Transverse colon (tissue), 4 donors: Measurements from ENCODE around the gene WWOX. TPM values are rescaled to one million over a fixed set of nuclear protein-coding genes. Genes with fewer than 3 reads are reported as not detected.

Experiments used
- DNase-seq: peaks from one replicate; pipeline ENCODE4 v3.0.0-alpha.2; 2019
- H3K27ac ChIP-seq, 4 donors: fragments of 200-600 bp; sonication (generic); 2 replicates each; pipeline ENCODE4 v1.5.1; 2016 to 2018; ENCODE audit warnings: inconsistent platforms in 4 of 4
- H3K27me3 ChIP-seq: fragments of 200-600 bp; sonication (generic); 2 replicates; pipeline ENCODE4 v1.5.1; 2017; ENCODE audit warnings: inconsistent platforms
- H3K36me3 ChIP-seq, 4 donors: fragments of 200-600 bp; sonication (generic); 2 replicates each; pipeline ENCODE4 v1.5.1; 2017 to 2019; ENCODE audit warnings: inconsistent platforms in 4 of 4
- H3K4me1 ChIP-seq, 4 donors: fragments of 200-600 bp; sonication (generic); 2 replicates each; pipeline ENCODE4 v1.5.1; 2017 to 2020; ENCODE audit warnings: inconsistent platforms in 4 of 4
- H3K4me3 ChIP-seq, 4 donors: fragments of 200-600 bp; sonication (generic); 1 replicate in 1 of 4; 2 replicates in 3 of 4; pipeline versions ENCODE4 v1.5.1 to v1.6.1; 2017 to 2019; ENCODE audit warnings: inconsistent platforms in 4 of 4
- H3K9me3 ChIP-seq, 2 donors: fragments of 200-600 bp; sonication (generic); 2 replicates each; pipeline ENCODE4 v1.5.1; 2017 to 2019; ENCODE audit warnings: inconsistent platforms in 2 of 2
- EP300 ChIP-seq: sonication (generic); formaldehyde crosslinking; IDR thresholded peaks from one replicate; pipeline ENCODE4 v1.6.1; 2017; ENCODE audit warnings: antibody characterized with exemption, low read depth
- POLR2A ChIP-seq: fragments of 450-650 bp; IDR thresholded peaks from one replicate; pipeline ENCODE4 v1.6.1; 2016; ENCODE audit warnings: antibody characterized with exemption, mild to moderate bottlenecking, moderate library complexity
- POLR2AphosphoS5 ChIP-seq, 3 donors: sonication (generic); formaldehyde crosslinking; IDR thresholded peaks; one replicate each; pipeline ENCODE4 v1.6.1; 2016; ENCODE audit warnings: antibody characterized with exemption in 3 of 3
- WGBS, 2 donors: methylation state at CpG; one replicate each; pipeline ENCODE4 v1.1.5; 2018; ENCODE audit warnings: low coverage in 1 of 2; 5-methylcytosine and 5-hydroxymethylcytosine counted together
- in situ Hi-C, 4 donors: fragments of 200-750 bp; cut with MboI; loops; one replicate each; pipeline versions ENCODE4 v1.15.0 to v1.15.1; 2017; ENCODE audit warnings: low sequenced_read_pairs in 3 of 4, low pct_ligation_motif_present in 1 of 4, low pct_unique_long_range_greater_than_20kb in 1 of 4
- intact Hi-C: fragments of 100-400 bp; cut with DNase I; formaldehyde crosslinking; loops from one replicate; pipeline ENCODE4 v1.15.1; 2023; ENCODE audit warnings: low total_unique reads
- total RNA-seq, 4 donors: library from RNA; depleted of rRNA; stranded (reverse); fragments of >200 nt; gene quantifications; one replicate each; pipeline ENCODE4 v1.1.0, GENCODE V29; 2016
- TF ChIP-seq, protein P1 (sequence below), 5 experiments: fragments of 200-600 bp in 3 of 5; fragments of 450-650 bp in 2 of 5; sonication (generic) in 3 of 5; IDR thresholded peaks; 1 replicate in 2 of 5; 2 replicates in 3 of 5; pipeline ENCODE4 v1.5.1; 2016 to 2017; ENCODE audit warnings: antibody characterized with exemption in 5 of 5, inconsistent platforms in 3 of 5, mild to moderate bottlenecking in 2 of 5, moderate library complexity in 1 of 5

The WWOX gene
- total RNA-seq, 4 donors from 2014 or later = 11.2 to 53.8 (median 24.8) TPM

DNA sequence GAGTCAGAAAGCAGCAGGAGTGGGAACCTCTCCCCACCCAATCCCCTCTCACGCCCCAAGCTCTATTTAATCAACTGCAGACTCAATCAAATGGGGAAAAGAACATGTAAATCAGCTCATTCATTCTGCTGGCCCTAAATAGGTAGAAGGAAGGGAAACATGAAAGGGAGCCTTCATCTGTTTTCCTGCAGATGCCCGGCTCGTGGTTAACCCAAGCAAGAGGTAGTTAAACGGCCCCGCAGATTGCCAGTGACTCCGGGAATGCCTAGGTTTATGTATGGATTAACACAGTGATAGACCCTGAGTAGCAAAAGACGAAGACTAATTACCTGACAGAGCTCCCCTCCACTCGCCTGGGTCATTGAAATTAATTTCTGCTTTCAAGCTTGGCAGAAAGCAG, 542.0 kb downstream of the WWOX start:
- Histone ChIP-seq H3K4me3 (no peak overlapping the region), H3K27me3 (no peaks in the 10 kb centered on the region), H3K9me3 (no peaks in the 10 kb centered on the region), H3K36me3 (no peaks in the 10 kb centered on the region), H3K4me1 (no peaks in the 10 kb centered on the region), H3K27ac (no peak overlapping the region)
- no peak for DNase-seq
- intact Hi-C loops (no loop called here), in situ Hi-C loops (no loop called here)
- WGBS, 2 donors = 41 to 65% methylated on average over 7 to 8 of the region's 8 CpGs
- TF ChIP-seq POLR2AphosphoS5 (IDR thresholded peaks at IDR 0.05) = no peak
- TF ChIP-seq EP300 = no peak
- TF ChIP-seq, protein P1, sequence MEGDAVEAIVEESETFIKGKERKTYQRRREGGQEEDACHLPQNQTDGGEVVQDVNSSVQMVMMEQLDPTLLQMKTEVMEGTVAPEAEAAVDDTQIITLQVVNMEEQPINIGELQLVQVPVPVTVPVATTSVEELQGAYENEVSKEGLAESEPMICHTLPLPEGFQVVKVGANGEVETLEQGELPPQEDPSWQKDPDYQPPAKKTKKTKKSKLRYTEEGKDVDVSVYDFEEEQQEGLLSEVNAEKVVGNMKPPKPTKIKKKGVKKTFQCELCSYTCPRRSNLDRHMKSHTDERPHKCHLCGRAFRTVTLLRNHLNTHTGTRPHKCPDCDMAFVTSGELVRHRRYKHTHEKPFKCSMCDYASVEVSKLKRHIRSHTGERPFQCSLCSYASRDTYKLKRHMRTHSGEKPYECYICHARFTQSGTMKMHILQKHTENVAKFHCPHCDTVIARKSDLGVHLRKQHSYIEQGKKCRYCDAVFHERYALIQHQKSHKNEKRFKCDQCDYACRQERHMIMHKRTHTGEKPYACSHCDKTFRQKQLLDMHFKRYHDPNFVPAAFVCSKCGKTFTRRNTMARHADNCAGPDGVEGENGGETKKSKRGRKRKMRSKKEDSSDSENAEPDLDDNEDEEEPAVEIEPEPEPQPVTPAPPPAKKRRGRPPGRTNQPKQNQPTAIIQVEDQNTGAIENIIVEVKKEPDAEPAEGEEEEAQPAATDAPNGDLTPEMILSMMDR (IDR thresholded peaks at IDR 0.05) = no peak
- no peak for TF ChIP-seq POLR2A

DNA sequence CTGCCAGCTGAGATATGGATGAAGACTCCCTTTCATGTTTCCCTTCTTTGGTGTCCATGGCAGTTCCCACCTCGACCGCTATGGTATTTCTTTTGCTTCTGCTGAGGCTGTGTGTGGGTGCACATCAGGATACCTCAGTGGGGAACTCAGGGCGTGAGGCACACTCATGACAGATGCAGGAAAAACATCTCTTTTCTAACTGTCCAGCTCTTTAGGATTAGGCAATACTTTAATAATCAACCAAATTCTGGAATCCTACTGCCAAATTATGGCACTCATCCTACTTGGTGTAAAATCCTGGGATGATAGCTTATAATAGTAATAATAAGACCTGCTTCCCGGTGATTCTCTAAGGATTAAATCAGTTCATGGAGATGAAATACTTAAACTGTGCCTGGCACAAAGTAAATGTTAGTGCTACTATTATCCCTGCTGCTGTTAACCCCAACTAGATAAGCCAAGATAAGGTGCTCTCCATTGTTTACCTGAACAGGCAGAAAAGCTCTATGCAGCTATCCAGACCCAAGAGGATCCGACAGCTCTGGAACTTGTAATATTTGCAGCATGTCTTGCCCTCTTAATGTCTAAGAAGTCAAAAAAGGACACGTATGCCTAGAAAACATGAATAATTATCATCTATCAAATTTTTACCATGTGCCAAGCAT, 543.3 kb downstream of the WWOX start:
- H3K36me3 ChIP-seq = no peaks in the 10 kb centered on the region
- no peak overlapping the region for H3K4me3 ChIP-seq
- in situ Hi-C loops = no loop called here
- TF ChIP-seq, protein P1 (IDR thresholded peaks at IDR 0.05) = no peak
- TF ChIP-seq POLR2AphosphoS5 (IDR thresholded peaks at IDR 0.05) (no peak), POLR2A (no peak), EP300 (no peak)
- intact Hi-C loops = no loop called here
- H3K27me3 ChIP-seq = no peaks in the 10 kb centered on the region
- DNase-seq = no peak
- no peak overlapping the region for H3K27ac ChIP-seq
- no peaks in the 10 kb centered on the region for H3K9me3 ChIP-seq
- H3K4me1 ChIP-seq = no peaks in the 10 kb centered on the region
- WGBS, 2 donors = 83 to 91% methylated on average over 5 to 6 of the region's 6 CpGs

DNA sequence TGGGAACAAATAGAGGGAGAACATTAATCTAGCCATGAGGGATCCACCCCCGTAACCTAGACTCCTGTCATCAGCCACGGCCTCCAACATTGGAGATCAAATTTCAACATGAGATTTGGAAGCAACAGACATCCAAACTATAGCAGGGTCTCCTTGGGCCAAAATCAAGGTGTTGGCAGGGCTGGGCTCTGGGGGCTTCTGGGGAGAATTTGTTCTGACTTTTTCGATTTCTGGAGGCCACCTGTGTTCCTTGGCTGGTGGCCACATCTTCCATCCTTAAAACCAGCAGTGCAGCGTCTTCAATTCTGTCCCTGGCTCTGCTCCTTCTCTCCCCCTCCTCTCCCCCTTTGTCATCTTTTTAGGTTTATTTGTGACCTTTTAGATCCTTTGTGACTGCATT, 546.2 kb downstream of the WWOX start:
- no peak overlapping the region for H3K27ac ChIP-seq
- in situ Hi-C loops = no loop called here
- intact Hi-C loops = no loop called here
- no peaks in the 10 kb centered on the region for H3K9me3 ChIP-seq
- no peaks in the 10 kb centered on the region for H3K36me3 ChIP-seq
- no peak for TF ChIP-seq POLR2AphosphoS5 (IDR thresholded peaks at IDR 0.05)
- TF ChIP-seq, protein P1 (IDR thresholded peaks at IDR 0.05) = no peak
- no peak for TF ChIP-seq POLR2A
- H3K27me3 ChIP-seq = no peaks in the 10 kb centered on the region
- H3K4me1 ChIP-seq = peaks cover 0 to 3% (median 0%) of the 10 kb centered on the region in 4 donors
- 89 to 91% methylated on average over 4 of the region's 4 CpGs for WGBS, 2 donors
- H3K4me3 ChIP-seq = no peak overlapping the region
- DNase-seq = no peak

DNA sequence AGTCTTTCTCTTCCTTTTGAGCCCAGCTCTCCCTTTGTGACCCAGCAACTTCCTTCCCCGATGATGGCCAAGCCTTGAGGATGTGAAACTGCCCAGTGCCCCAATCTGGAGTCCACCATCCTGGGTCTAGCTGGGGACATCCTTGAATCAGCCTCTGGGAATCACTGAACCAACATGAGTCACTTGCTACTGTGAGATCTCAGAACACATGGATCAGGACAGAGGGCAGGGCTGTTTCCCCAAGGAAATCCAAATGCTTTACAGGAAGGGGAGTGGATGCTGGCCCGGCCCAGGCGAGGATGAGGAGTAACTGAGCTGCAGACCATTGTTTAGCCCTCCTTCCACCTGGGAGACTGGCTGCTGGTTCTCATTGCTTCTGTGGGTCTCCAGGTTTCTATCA, 547.6 kb downstream of the WWOX start:
- no peak overlapping the region for H3K4me3 ChIP-seq
- H3K36me3 ChIP-seq = no peaks in the 10 kb centered on the region
- intact Hi-C loops (no loop called here), in situ Hi-C loops (no loop called here)
- no peak for DNase-seq
- H3K27ac ChIP-seq = no peak overlapping the region
- H3K4me1 ChIP-seq = peaks cover 0 to 3% (median 0%) of the 10 kb centered on the region in 4 donors
- WGBS, 2 donors = 66 to 100% methylated on average over 1 to 3 of the region's 3 CpGs
- no peaks in the 10 kb centered on the region for H3K27me3 ChIP-seq
- TF ChIP-seq, protein P1 (IDR thresholded peaks at IDR 0.05) = no peak
- TF ChIP-seq EP300 (no peak), POLR2A (no peak), POLR2AphosphoS5 (IDR thresholded peaks at IDR 0.05) (no peak)
- H3K9me3 ChIP-seq = no peaks in the 10 kb centered on the region
